CD1c-positive myeloid dendritic cell (primary cell): ENCODE data around the gene PRM3.
A peak's percentile ranks its signal among the peaks of the same experiment; 100 is the strongest.
"Not testable (repeated sequence)": the region's sequence is repeated elsewhere in the genome, so short reads cannot be mapped to it uniquely, and the experiment has no call there.

Experiments used
- DNase-seq: peaks from one replicate; pipeline ENCODE4 v3.0.0-alpha.2; 2016; ENCODE audit errors: extremely low spot score

The PRM3 gene

GRCh38 chr16:11303405-11304138 lies 30.1 kb upstream of the PRM3 start:
- no peak for DNase-seq

- DNase-seq = no peak
These were observed 29.5 kb upstream of the PRM3 start for GRCh38 chr16:11302977-11303376.

DNA sequence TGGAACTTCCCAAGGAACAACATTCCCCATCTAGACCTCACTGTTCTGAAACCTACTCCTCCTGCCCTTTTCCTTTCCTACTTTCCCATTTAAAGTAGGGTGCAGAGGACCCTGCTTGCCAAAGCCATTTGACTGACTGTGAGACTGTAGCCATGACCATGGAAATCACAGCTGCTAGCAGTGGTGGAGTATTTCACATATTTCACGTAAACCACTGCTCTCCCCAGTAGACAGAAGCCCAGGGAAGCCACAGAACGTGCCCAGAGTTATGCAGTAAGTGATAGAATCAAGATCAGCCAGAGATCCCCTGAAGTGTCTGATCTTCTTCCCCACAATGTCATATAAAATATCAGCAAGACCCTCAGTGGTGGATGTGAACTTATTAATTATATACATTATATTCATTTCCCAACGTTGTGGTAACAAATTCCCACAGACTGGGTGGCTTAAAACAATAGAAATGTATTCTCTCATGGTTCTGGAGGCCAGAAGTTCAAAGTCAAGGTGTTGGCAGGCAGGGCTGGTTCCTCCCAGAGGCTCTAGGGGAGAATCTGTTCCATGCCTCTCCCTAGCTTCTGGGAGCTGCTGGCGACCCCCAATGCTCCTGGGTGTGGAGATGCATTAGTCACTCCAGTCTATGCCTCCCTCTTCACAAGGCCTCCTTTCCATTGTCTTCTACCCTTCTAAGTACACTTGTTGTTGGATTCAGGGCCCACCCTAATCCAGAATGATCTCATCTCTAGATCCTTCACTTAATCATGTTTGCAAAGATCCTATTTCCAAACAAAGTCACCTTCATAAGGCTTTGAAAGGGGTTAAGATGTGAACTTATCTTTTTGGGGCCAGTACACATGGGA lies 28.4 kb upstream of the PRM3 start:
- DNase-seq = no peak

GRCh38 chr16:11300560-11300892 lies 27.1 kb upstream of the PRM3 start:
- DNase-seq = no peak

GRCh38 chr16:11299865-11300559 lies 26.6 kb upstream of the PRM3 start:
- DNase-seq = no peak

GRCh38 chr16:11298950-11299547 lies 25.6 kb upstream of the PRM3 start:
- DNase-seq = not testable (repeated sequence)

- DNase-seq = no peak
These were observed 24.9 kb upstream of the PRM3 start for GRCh38 chr16:11298143-11298900.

DNA sequence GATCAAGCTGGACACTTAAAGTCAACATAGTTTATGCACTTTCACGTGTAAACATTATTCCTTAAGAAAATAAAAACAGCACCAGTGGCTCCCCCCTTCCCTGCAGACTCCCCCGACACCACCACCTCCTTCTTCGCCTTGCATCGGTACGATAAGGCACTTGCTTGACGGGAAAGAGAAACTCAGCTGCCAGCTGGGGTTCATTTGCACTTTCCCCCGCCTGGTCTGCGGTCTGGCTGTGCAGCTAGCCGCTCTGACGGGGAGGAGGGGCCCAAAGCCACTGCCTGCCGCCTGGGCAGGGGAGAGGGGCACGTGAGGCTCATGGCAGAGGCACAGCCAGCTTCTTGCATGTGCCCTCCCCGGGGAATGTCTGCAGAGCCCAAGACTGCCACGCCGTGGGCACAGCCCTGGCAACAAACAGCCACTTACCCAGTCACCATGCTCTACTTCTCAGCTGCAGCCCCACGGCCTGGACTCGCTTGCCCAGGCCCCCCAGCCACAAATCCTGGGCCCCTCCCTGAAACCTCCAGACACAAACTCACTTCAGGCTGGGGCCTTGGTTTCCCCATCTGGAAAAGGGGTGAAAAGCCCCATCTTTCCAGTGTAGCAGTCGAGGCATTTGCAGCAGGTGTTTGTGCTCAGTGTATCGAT lies 24.2 kb upstream of the PRM3 start:
- peak; percentile 60 for DNase-seq

- no peak for DNase-seq
These were observed 23.5 kb upstream of the PRM3 start for GRCh38 chr16:11296706-11297491.

GRCh38 chr16:11296351-11296705 lies 22.9 kb upstream of the PRM3 start:
- no peak for DNase-seq

DNA sequence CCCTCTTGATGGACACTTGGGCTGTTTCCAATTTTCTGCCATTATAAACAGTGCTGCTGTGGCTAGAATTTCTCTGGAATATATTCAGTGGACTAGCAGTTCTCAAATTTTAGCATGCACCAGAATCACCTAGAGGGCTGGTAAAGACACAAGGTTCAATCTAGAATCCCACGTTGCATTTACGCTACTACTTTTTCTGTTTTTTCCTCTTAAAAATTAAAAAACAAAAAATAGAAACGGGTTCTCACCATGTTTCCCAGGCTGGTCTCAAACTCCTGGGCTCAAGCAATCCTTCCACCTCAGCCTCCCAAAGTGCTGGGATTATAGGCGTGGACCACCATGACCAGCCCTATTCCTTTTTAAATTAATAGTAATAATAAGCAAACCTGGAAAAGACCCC lies 22.2 kb upstream of the PRM3 start:
- DNase-seq = no peak

DNA sequence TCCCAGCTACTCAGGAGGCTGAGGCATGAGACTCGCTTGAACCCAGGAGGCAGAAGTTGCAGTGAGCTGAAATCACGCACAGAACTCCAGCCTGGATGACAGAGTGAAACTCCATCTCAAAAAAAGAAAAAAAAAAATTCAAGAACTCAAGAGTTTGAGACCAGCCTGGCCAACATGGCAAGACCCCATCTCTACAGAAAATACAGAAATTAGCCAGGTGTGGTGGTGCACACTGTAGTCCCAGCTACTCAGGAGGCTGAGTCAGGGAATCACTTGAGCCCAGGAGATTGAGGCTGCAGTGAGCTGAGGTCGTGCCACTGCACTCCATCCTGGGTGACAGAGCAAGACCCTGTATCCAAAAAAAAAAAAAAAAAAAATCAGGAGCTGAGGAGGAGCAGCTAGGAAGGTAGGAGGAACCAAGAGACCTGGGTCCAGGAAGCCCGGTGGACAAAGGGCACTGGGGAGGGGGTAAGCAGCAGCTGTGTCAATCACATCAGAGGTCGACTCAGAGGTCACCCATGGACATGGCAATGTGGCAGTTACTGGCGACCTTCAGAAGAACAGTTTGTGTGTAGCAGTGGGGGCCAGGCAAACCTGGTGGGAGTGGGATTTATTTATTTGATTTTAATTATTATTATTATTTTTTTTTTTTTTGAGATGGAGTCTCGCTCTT lies 18.8 kb upstream of the PRM3 start:
- no peak for DNase-seq

DNA sequence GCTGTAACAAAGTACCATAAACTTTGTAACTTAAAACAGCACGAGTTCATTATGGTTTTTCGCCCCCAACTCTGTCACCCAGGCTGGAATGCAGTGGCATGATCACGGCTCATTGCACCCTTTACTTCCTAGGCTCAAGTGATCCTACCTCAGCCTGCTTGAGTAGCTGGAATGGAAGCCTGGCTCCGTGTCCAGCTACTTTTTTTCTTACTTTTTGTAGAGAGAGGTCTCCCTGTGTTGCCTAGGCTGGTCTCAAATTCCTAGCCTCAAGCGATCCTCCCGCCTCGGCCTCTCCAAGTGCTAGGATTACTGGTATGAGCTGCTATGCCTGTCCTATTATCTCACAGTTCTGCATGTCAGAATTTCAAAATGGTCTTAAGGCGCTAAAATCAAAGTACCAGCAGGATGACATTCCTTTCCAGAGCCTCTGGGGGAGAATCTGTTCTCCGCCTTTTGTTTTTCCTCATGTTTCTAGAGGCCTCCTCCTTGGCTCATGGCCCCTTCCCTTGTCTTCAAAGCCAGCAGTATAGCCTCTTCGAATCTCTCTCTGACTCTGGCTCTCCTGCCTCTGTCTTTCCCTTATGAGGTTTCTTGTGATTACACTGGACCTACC lies 17.8 kb upstream of the PRM3 start:
- DNase-seq = no peak

- DNase-seq = no peak
These were observed 16.9 kb upstream of the PRM3 start for GRCh38 chr16:11290102-11290893.

- not testable (repeated sequence) for DNase-seq
These were observed 16.3 kb upstream of the PRM3 start for GRCh38 chr16:11289696-11290095.

DNA sequence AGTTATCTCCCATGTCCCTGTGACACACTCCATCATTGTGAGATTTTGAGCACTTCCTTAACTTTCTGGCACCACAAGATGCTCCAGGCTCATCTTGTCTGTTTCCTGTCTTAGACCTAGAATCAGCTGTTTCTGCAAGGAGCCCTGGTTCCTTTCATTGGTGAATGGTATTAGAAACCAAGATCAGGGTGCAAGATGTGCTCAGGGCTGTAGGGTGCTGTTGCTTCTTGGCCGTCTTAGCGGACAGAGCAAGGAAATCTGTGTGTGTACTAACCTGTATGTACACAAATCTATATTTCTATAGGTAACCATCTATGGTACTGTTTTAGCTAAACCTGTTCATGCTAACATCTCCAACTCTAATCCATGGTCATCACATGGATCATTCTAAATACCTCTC lies 15.8 kb upstream of the PRM3 start:
- DNase-seq = no peak

DNA sequence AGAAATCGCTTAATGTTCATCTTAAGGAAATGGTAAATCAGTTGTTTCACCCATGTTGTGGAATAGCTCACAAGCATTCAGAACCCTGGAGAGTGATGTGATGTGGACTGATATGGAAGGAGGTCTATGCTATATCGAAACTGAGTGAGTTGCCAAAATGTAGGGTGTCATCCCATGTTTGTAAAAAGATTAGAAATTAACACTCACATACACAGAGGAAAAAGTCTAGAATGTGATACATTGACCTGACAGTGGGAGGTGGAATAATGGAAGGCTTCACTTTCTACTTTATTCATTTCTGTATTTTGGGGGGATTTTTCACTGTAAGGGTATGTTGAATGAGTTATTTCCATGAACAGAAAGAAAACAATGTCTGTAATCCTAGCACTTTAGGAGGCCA lies 12.4 kb upstream of the PRM3 start:
- no peak for DNase-seq

DNA sequence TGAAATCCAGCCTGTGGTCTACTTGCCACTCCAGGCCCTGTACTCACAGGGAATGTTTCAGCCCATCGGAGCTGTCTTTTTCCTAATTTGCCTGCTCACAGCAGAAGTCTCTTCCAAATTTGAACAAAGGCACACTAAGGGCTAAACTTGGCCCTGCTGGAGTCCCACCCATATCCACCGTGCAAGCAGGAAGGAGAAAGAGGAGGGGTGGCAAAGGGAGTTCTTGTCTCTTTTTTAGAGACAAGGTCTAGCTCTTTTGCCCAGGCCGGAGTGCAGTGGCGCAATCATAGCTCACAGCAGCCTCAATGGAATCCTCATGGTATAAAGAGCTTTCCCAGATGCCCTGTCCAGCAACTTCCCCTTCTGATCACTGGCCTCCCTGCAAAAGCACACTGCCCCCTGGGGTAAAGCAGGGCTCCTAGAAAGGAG lies 10.4 kb upstream of the PRM3 start:
- peak; percentile 52 for DNase-seq
